Esophagus (tissue), 2 donors: Measurements from ENCODE around the gene LHFPL6. TPM values are rescaled to one million over a fixed set of nuclear protein-coding genes. Genes with fewer than 3 reads are reported as not detected.

Experiments used
- H3K27ac ChIP-seq, 2 donors: one replicate each; pipeline ENCODE4 v1.5.1; 2013; ENCODE audit warnings: low read depth in 2 of 2, mild to moderate bottlenecking in 2 of 2, inconsistent platforms in 1 of 2, low read length in 1 of 2, moderate library complexity in 1 of 2
- H3K27me3 ChIP-seq, 2 donors: one replicate each; pipeline ENCODE4 v1.6.1; 2013; ENCODE audit warnings: low read length in 2 of 2, control low read depth in 1 of 2, mild to moderate bottlenecking in 1 of 2; ENCODE audit not compliant: insufficient read depth in 2 of 2, control insufficient read depth in 1 of 2
- H3K36me3 ChIP-seq, 2 donors: one replicate each; pipeline ENCODE4 v1.6.1; 2013; ENCODE audit warnings: low read length in 1 of 2; ENCODE audit not compliant: control insufficient read depth in 2 of 2, insufficient read depth in 2 of 2
- H3K4me1 ChIP-seq, 2 donors: one replicate each; pipeline ENCODE4 v1.6.1; 2013; ENCODE audit warnings: low read length in 1 of 2; ENCODE audit not compliant: control insufficient read depth in 2 of 2, insufficient read depth in 2 of 2
- H3K4me3 ChIP-seq, 2 donors: one replicate each; pipeline ENCODE4 v1.5.1; 2013; ENCODE audit warnings: low read length in 2 of 2, mild to moderate bottlenecking in 2 of 2, low read depth in 1 of 2, moderate library complexity in 1 of 2
- H3K9me3 ChIP-seq, 2 donors: one replicate each; pipeline ENCODE4 v1.6.1; 2013; ENCODE audit warnings: mild to moderate bottlenecking in 2 of 2, low read depth in 1 of 2, low read length in 1 of 2, moderate library complexity in 1 of 2; ENCODE audit not compliant: control insufficient read depth in 2 of 2, insufficient read depth in 1 of 2
- WGBS, 2 donors: extraction: QIAGEN DNeasy Blood & Tissue Kit; methylation state at CpG; one replicate each; pipeline ENCODE4 v1.1.7; 2013; 5-methylcytosine and 5-hydroxymethylcytosine counted together
- polyA plus RNA-seq, 2 donors: library from polyadenylated mRNA; stranded (reverse); fragments of 200-250 nt; gene quantifications; one replicate each; pipeline ENCODE4 v1.2.3, GENCODE V29; 2013
- donor health status: healthy with polysubstance abuse.
- donor health status: Bipolar disorder and iron deficiency.

LHFPL6 gene
- polyA plus RNA-seq, 2 donors, result 2.6 to 11.2 TPM

DNA sequence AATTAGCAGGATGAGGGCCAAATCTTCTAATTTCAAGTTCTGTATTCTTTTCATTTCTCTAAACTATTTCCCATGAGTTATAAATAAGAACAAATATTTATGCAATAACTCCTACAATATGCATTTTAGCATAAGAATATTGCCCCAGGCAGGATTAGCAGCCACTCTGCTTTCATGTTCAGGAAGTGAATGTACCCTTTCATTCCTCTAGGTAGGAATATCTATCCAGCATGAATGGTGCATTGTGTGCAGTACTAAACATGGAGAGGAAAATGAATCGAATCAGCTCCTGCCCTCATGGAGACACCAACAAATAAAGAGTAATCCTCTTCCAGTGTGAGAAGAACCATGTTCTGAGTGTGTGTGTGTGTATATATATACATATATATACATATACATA, 41.0 kb downstream of the LHFPL6 start:
- 60 to 73% methylated on average over 1 of the region's 1 CpG for WGBS, 2 donors
- Histone ChIP-seq H3K36me3 (no peaks in the 10 kb centered on the region), H3K4me3 (no peak overlapping the region), H3K4me1 (no peaks in the 10 kb centered on the region), H3K9me3 (no peaks in the 10 kb centered on the region), H3K27ac (no peak overlapping the region), H3K27me3 (no peaks in the 10 kb centered on the region)

DNA sequence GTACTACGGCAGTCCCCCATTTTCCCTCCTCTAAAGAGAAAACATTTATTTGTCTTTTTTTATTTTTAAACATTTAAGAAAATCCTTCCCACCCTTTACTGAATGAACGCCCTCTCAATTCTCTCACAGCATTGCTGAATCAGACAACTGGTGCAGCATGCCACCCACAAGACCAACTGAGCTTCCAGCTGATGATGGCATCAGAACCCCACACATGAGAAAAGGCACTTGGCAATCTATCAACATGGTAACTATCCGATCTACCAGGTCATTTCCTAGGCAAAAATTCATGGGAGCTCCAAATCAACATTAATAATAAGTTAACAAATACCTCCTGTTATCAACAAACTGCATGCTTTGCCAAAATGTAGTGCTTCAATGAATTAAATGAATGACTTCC, 43.1 kb downstream of the LHFPL6 start:
- Histone ChIP-seq H3K27me3 (no peaks in the 10 kb centered on the region), H3K4me3 (no peak overlapping the region)
- whole genome bisulfite sequencing, 2 donors, result 79 to 84% methylated on average over 3 of the region's 3 CpGs

DNA sequence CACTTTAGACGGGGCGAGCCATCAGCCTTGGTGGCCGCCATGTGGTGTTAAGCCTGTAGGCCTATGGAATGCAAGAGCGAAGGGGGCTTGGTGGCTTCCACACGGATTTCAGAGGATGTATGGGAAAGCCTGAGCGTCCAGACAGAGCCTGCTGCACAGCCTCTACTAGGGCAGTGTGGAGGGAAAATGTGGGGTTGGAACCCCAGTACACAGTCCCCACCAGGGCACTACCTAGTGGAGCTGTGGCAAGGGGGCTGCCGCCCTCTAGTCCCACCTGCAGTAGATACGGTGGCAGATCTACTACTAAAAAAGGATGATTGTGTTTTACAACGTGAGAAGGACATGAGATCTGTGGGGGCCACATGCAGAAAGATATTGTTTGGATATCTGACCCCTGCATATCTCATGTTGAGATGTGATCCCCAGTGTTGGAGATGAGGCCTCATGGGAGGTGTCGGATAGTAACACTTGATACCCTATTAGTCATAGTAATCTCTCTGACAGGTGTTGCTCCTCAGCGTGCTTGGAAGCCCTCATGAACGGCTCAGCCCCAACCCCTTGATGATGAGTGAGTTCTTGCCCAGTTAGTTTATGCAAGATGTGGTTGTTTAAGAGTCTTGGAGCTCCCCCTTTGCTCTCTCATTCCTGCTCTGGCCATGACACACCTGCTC, 45.6 kb downstream of the LHFPL6 start:
- no peak overlapping the region for H3K4me3 ChIP-seq
- no peaks in the 10 kb centered on the region for H3K36me3 ChIP-seq
- WGBS, 2 donors, result 90 to 92% methylated on average over 12 of the region's 12 CpGs
- H3K9me3 ChIP-seq, result no peaks in the 10 kb centered on the region
- no peak overlapping the region for H3K27ac ChIP-seq
- H3K27me3 ChIP-seq, result no peaks in the 10 kb centered on the region
- no peaks in the 10 kb centered on the region for H3K4me1 ChIP-seq

More for the DNA sequence above, 43.1 kb downstream of the LHFPL6 start:
- no peaks in the 10 kb centered on the region for H3K9me3 ChIP-seq
- no peak overlapping the region for H3K27ac ChIP-seq
- no peaks in the 10 kb centered on the region for H3K36me3 ChIP-seq
- no peaks in the 10 kb centered on the region for H3K4me1 ChIP-seq

DNA sequence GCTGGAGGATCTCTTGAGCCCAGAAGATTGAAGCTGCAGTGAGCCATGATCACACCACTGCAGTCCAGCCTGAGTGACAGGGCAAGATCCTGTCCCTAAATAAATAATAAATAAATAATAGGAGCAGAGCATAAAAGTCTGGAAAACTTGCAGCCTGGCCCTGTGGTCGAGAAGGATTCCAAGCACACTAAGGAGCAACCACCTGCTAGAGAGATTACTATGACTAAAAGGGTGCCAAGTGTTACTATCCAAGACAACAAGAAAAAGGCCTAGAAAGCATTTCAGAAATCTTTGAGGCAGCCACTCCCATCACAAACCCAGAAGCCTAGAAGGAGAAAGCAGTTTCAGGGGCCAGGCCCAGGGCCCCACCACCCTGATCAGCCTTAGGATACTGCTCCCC, 46.1 kb downstream of the LHFPL6 start:
- no peaks in the 10 kb centered on the region for H3K27me3 ChIP-seq
- H3K4me1 ChIP-seq, result no peaks in the 10 kb centered on the region
- H3K36me3 ChIP-seq, result no peaks in the 10 kb centered on the region
- 64 to 79% methylated on average over 1 of the region's 1 CpG for WGBS, 2 donors
- H3K4me3 ChIP-seq, result no peak overlapping the region
- H3K9me3 ChIP-seq, result no peaks in the 10 kb centered on the region
- no peak overlapping the region for H3K27ac ChIP-seq

DNA sequence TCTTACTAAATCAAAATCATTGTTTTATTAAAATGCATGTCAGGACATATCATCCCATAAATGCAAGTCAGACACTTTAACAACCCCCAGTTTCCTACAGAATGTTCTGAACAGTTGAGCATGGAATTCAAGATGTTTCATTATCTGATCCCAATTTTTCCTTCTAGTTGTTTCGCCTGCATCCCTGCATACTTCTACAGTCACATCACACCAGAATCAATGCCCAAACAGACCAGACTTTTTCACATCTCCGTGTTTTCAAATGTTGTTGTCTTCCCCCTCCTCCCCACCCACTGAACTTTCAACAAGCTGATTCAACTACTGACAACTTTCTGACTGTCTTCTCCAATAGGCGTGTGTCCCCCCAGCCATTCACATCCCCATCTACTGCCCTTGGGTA, 48.6 kb downstream of the LHFPL6 start:
- Histone ChIP-seq H3K27ac (no peak overlapping the region), H3K27me3 (no peaks in the 10 kb centered on the region), H3K4me3 (no peak overlapping the region), H3K9me3 (no peaks in the 10 kb centered on the region), H3K4me1 (no peaks in the 10 kb centered on the region), H3K36me3 (no peaks in the 10 kb centered on the region)
- WGBS, 2 donors, result 85 to 87% methylated on average over 3 of the region's 3 CpGs

DNA sequence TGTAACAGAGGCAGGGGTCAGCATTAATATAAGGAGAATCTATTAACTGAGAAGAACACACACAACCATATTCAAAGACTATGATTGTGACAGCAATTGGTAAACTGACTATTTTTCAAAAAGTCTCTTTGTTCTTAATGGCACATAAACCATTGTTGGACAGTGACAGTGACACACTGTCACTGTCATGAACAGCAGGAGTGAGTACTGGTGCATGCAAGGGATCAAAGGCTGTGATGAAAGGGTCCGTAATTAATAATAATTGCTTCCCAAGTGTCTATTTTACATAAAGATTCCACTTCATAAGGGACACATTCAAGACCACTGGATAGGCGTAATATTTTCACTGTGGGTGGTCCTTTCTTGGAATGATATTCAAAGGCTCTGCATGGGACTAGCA, 50.7 kb downstream of the LHFPL6 start:
- Histone ChIP-seq H3K4me3 (no peak overlapping the region), H3K27ac (no peak overlapping the region), H3K4me1 (no peaks in the 10 kb centered on the region), H3K9me3 (no peaks in the 10 kb centered on the region), H3K27me3 (no peaks in the 10 kb centered on the region), H3K36me3 (no peaks in the 10 kb centered on the region)
- 92 to 96% methylated on average over 2 of the region's 2 CpGs for WGBS, 2 donors

DNA sequence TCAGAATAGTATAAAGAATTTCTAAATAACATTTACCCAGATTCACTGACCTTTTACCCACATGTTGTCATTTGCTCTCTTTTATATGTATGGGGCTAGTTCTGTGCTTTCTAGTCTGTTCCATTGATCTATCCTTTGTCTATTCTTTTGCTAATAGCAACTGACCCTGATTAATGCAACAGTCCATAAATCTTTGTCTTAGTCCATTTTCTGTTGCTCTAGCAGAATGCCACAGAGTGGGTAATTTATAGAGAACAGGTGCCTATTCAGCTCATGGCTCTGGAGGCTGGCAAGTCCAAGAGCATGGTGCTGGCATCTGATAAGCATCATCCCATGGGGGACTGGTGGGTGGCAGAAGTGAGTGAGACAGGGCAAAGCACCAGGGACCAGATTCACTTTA, 52.1 kb downstream of the LHFPL6 start:
- Histone ChIP-seq H3K4me3 (no peak overlapping the region), H3K4me1 (no peaks in the 10 kb centered on the region), H3K9me3 (no peaks in the 10 kb centered on the region), H3K27me3 (no peaks in the 10 kb centered on the region), H3K36me3 (no peaks in the 10 kb centered on the region), H3K27ac (no peak overlapping the region)

DNA sequence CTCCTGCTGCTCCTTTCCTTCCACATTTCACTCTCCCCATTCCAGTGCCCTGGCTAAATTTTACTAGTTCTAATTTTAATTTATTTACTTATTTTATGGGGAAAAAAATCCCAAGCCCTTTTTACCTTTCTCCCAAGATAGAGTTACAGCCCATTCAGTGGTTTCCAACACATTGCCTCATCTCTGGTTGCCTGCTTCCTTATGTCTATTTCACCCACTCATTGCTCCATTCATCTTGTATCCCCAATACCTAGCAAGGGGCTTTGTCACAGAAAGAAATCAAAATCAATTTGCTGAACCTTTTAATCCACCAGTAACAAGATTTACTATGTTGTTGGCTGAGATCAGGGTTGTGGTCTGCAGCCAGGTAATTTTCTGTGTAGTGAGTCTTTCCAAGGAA, 55.9 kb downstream of the LHFPL6 start:
- Histone ChIP-seq H3K36me3 (no peaks in the 10 kb centered on the region), H3K27ac (no peak overlapping the region), H3K27me3 (no peaks in the 10 kb centered on the region), H3K4me1 (no peaks in the 10 kb centered on the region), H3K9me3 (no peaks in the 10 kb centered on the region), H3K4me3 (no peak overlapping the region)

DNA sequence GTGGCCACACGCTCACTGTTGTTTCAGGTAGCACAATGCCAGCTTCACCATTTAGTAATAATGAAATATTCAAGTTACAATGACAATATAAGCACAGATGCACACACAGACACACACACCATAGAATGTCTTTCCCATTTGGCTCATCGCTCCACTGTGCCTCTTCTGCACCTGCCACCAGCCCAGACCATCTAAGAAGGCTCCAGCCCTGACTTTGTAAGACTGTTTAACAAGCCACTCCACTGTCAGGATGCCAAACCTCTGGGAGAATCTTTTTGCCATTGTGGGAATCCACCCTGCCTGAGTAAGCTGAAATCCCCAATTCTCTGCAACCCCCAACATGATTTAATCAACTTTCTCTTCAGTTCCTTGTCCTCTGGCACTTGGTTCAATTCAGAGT, 60.6 kb downstream of the LHFPL6 start:
- H3K36me3 ChIP-seq, result no peaks in the 10 kb centered on the region
- no peaks in the 10 kb centered on the region for H3K27me3 ChIP-seq
- no peaks in the 10 kb centered on the region for H3K4me1 ChIP-seq
- no peak overlapping the region for H3K4me3 ChIP-seq
- 96 to 98% methylated on average over 2 of the region's 2 CpGs for WGBS, 2 donors
- H3K9me3 ChIP-seq, result no peaks in the 10 kb centered on the region
- H3K27ac ChIP-seq, result no peak overlapping the region

DNA sequence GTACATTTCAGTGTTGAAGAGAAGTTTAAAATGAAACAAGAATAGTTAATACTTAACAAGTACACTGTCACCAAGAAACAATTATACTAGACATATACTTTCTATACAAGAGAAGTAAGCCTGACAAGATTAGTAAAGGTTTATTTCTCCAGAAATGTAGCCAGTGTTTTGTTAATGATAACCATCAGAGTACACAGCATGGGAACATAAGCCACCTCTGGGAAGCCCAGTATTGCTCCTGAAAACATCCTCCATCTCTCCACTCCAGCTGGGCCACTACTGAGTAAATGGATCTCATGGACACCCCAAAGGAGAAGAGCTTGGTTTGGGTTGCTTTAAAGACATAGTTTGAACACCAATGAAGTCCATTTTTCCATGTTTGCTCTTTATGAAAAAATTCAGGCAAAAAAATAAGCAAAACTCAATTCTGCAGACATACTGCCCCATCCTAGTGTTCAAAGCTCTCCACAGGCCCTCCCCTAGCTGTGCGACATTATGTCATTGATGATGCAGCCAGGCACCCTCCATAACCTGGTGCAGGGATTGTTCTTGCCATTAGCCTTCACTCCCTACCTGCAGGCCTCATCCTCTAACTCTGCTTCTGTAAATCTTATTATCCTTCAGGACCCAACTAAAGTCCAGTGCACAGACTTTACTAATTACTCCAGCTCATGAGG, 61.9 kb downstream of the LHFPL6 start:
- Histone ChIP-seq H3K4me1 (peaks cover 0 to 2% of the 10 kb centered on the region in 2 donors), H3K4me3 (no peak overlapping the region), H3K27me3 (no peaks in the 10 kb centered on the region), H3K36me3 (no peaks in the 10 kb centered on the region), H3K9me3 (no peaks in the 10 kb centered on the region), H3K27ac (no peak overlapping the region)
- 95 to 98% methylated on average over 1 of the region's 1 CpG for WGBS, 2 donors
